Measurements from ENCODE around the gene TCF12.

DNA sequence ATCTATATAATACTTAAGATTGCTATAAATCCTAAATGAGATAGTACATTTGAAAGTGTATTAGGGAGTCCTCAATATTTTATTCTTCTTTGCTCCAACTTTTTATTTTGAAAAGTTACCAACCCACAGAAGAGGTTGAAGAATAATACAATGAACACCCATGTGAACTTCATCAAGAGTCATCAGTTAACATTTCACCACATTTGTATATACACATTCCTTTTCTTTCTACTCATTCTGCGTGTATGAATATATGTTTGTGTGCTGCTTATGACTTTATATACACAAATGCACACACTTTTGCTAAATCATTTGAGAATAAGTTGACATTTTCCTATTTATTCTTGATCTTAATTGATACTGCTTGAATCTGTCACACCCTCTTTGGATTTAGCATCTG is 264.6 kb downstream of the TCF12 start:
- TF ChIP-seq, protein P1, sequence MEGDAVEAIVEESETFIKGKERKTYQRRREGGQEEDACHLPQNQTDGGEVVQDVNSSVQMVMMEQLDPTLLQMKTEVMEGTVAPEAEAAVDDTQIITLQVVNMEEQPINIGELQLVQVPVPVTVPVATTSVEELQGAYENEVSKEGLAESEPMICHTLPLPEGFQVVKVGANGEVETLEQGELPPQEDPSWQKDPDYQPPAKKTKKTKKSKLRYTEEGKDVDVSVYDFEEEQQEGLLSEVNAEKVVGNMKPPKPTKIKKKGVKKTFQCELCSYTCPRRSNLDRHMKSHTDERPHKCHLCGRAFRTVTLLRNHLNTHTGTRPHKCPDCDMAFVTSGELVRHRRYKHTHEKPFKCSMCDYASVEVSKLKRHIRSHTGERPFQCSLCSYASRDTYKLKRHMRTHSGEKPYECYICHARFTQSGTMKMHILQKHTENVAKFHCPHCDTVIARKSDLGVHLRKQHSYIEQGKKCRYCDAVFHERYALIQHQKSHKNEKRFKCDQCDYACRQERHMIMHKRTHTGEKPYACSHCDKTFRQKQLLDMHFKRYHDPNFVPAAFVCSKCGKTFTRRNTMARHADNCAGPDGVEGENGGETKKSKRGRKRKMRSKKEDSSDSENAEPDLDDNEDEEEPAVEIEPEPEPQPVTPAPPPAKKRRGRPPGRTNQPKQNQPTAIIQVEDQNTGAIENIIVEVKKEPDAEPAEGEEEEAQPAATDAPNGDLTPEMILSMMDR (IDR thresholded peaks at IDR 0.05): no peak
- TF ChIP-seq POLR2A (IDR thresholded peaks at IDR 0.05): no peak
